Spleen (tissue), 7 donors: ENCODE results near the gene CALCB.

Experiments used
- POLR2A ChIP-seq, 3 donors: fragments of 450-650 bp; IDR thresholded peaks; one replicate each; pipeline ENCODE4 v1.5.1; 2017; ENCODE audit warnings: antibody characterized with exemption in 3 of 3, mild to moderate bottlenecking in 1 of 3
- POLR2AphosphoS5 ChIP-seq, 3 donors: sonication (generic); formaldehyde crosslinking; IDR thresholded peaks; one replicate each; pipeline ENCODE4 v1.5.1; 2017; ENCODE audit warnings: antibody characterized with exemption in 3 of 3
- TF ChIP-seq, protein P1 (sequence below), 11 experiments: fragments of 200-600 bp in 7 of 11; fragments of 450-650 bp in 4 of 11; sonication (generic) in 4 of 11; IDR thresholded peaks in 8 of 11; conservative IDR thresholded peaks in 3 of 11; 1 replicate in 7 of 11; 2 replicates in 4 of 11; pipeline versions ENCODE4 v1.4.0 to v1.8.0; 2016 to 2021; ENCODE audit warnings: antibody characterized with exemption in 11 of 11, inconsistent platforms in 4 of 11, mild to moderate bottlenecking in 1 of 11
- donor health status: DM: no; HTN: no; CAD: no; lungs with moderate emphysema.
- donor health status: DM: no; HTN: no; CAD: no.
- donor health status: DM: no; HTN: no; CAD: no.

DNA sequence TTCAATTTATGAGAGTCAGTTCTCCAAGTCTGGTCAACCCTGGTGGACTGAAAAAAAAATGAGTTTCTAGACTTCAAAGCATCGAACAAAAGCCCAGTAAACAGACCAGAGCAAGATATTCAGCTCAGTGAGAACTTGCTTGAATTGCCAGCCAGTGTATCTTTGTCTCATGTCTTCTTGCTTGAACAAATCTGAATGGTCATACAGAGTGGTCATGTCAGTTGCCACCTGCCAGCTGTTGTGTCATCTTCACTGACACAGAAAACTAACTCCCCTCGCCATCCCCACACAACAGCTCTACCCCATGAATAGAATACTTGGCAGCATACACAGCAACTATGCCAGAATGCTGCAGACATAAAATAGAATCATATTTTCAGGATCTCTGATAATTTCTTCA is 27.5 kb upstream of the CALCB start:
- TF ChIP-seq, protein P1, sequence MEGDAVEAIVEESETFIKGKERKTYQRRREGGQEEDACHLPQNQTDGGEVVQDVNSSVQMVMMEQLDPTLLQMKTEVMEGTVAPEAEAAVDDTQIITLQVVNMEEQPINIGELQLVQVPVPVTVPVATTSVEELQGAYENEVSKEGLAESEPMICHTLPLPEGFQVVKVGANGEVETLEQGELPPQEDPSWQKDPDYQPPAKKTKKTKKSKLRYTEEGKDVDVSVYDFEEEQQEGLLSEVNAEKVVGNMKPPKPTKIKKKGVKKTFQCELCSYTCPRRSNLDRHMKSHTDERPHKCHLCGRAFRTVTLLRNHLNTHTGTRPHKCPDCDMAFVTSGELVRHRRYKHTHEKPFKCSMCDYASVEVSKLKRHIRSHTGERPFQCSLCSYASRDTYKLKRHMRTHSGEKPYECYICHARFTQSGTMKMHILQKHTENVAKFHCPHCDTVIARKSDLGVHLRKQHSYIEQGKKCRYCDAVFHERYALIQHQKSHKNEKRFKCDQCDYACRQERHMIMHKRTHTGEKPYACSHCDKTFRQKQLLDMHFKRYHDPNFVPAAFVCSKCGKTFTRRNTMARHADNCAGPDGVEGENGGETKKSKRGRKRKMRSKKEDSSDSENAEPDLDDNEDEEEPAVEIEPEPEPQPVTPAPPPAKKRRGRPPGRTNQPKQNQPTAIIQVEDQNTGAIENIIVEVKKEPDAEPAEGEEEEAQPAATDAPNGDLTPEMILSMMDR (IDR thresholded peaks at IDR 0.05 in 8 of 11, conservative IDR thresholded peaks at IDR 0.05 in 3 of 11) = no peak
- TF ChIP-seq POLR2AphosphoS5 (IDR thresholded peaks at IDR 0.05) (no peak), POLR2A (IDR thresholded peaks at IDR 0.05) (no peak)
